Liver (tissue), 9 donors: ENCODE results near the gene SEZ6. TPM values are rescaled to one million over a fixed set of nuclear protein-coding genes. Genes with fewer than 3 reads are reported as not detected.

Experiments
- DNase-seq: peaks from one replicate; pipeline ENCODE4 v3.0.0-alpha.2; 2017; ENCODE audit warnings: low spot score
- H3K27ac ChIP-seq, 2 donors: one replicate each; pipeline ENCODE4 v1.7.0; 2013; ENCODE audit warnings: inconsistent platforms in 2 of 2, low read length in 2 of 2, control low read depth in 1 of 2, low read depth in 1 of 2, mild to moderate bottlenecking in 1 of 2
- H3K27me3 ChIP-seq, 4 donors: one replicate each; pipeline versions ENCODE4 v1.6.1 to v1.7.0; 2013; ENCODE audit warnings: low read length in 3 of 4, inconsistent platforms in 1 of 4, mild to moderate bottlenecking in 1 of 4, moderate library complexity in 1 of 4; ENCODE audit not compliant: control insufficient read depth in 4 of 4, insufficient read depth in 4 of 4
- H3K36me3 ChIP-seq, 4 donors: one replicate each; pipeline versions ENCODE4 v1.6.1 to v1.7.0; 2013; ENCODE audit warnings: low read length in 3 of 4, mild to moderate bottlenecking in 3 of 4, low read depth in 1 of 4, moderate library complexity in 1 of 4; ENCODE audit not compliant: control insufficient read depth in 4 of 4, insufficient read depth in 3 of 4
- H3K4me1 ChIP-seq, 4 donors: one replicate each; pipeline versions ENCODE4 v1.6.1 to v1.7.0; 2013; ENCODE audit warnings: low read length in 3 of 4, mild to moderate bottlenecking in 3 of 4, moderate library complexity in 1 of 4; ENCODE audit not compliant: control insufficient read depth in 4 of 4, insufficient read depth in 4 of 4
- H3K4me3 ChIP-seq, 3 donors: one replicate each; pipeline versions ENCODE4 v1.6.1 to v1.7.0; 2013; ENCODE audit warnings: low read length in 3 of 3, control low read depth in 1 of 3, low read depth in 1 of 3, mild to moderate bottlenecking in 1 of 3
- H3K9ac ChIP-seq, 2 donors: one replicate each; pipeline ENCODE4 v1.7.0; 2013; ENCODE audit warnings: low read length in 2 of 2, mild to moderate bottlenecking in 2 of 2, moderate library complexity in 2 of 2, control low read depth in 1 of 2, low read depth in 1 of 2
- H3K9me3 ChIP-seq, 4 donors: one replicate each; pipeline versions ENCODE4 v1.6.1 to v1.7.0; 2013; ENCODE audit warnings: low read length in 3 of 4; ENCODE audit not compliant: control insufficient read depth in 4 of 4
- ATF3 ChIP-seq: IDR thresholded peaks from 2 replicates; pipeline ENCODE4 v1.6.1; 2016; ENCODE audit warnings: antibody characterized with exemption
- EGR1 ChIP-seq, 2 donors: IDR thresholded peaks; 2 replicates each; pipeline ENCODE4 v1.6.1; 2016 to 2018; ENCODE audit warnings: antibody characterized with exemption in 2 of 2, low read depth in 2 of 2
- FOXA2 ChIP-seq: IDR thresholded peaks from 2 replicates; pipeline ENCODE4 v1.6.1; 2016; ENCODE audit warnings: antibody characterized with exemption
- GABPA ChIP-seq, 2 donors: IDR thresholded peaks in 1 of 2; conservative IDR thresholded peaks in 1 of 2; 2 replicates each; pipeline ENCODE4 v1.6.1; 2016; ENCODE audit warnings: antibody characterized with exemption in 2 of 2, mild to moderate bottlenecking in 1 of 2, moderate library complexity in 1 of 2
- HNF4A ChIP-seq, 2 donors: conservative IDR thresholded peaks; 2 replicates each; pipeline ENCODE4 v1.6.1; 2016; ENCODE audit warnings: antibody characterized with exemption in 2 of 2, mild to moderate bottlenecking in 2 of 2
- HNF4G ChIP-seq: IDR thresholded peaks from 2 replicates; pipeline ENCODE4 v1.6.1; 2016; ENCODE audit warnings: antibody characterized with exemption
- JUND ChIP-seq, 2 donors: IDR thresholded peaks; 2 replicates each; pipeline ENCODE4 v1.6.1; 2016; ENCODE audit warnings: antibody characterized with exemption in 2 of 2
- MAX ChIP-seq: IDR thresholded peaks from 2 replicates; pipeline ENCODE4 v1.6.1; 2016; ENCODE audit warnings: antibody characterized with exemption
- RAD21 ChIP-seq, 2 donors: IDR thresholded peaks; 2 replicates each; pipeline ENCODE4 v1.6.1; 2016; ENCODE audit warnings: antibody characterized with exemption in 2 of 2, mild to moderate bottlenecking in 2 of 2
- REST ChIP-seq: IDR thresholded peaks from 2 replicates; pipeline ENCODE4 v1.6.1; 2016; ENCODE audit warnings: antibody characterized with exemption, mild to moderate bottlenecking
- RXRA ChIP-seq, 2 donors: IDR thresholded peaks; 2 replicates each; pipeline ENCODE4 v1.6.1; 2017 to 2018; ENCODE audit warnings: antibody characterized with exemption in 2 of 2, mild to moderate bottlenecking in 1 of 2
- SP1 ChIP-seq: IDR thresholded peaks from 2 replicates; pipeline ENCODE4 v1.6.1; 2018; ENCODE audit warnings: antibody characterized with exemption, mild to moderate bottlenecking
- TAF1 ChIP-seq: conservative IDR thresholded peaks from 2 replicates; pipeline ENCODE4 v1.6.1; 2016; ENCODE audit warnings: antibody characterized with exemption, mild to moderate bottlenecking
- YY1 ChIP-seq: IDR thresholded peaks from 2 replicates; pipeline ENCODE4 v1.6.1; 2016; ENCODE audit warnings: antibody characterized with exemption, mild to moderate bottlenecking
- ZBTB33 ChIP-seq: IDR thresholded peaks from 2 replicates; pipeline ENCODE4 v1.6.1; 2016; ENCODE audit warnings: antibody characterized with exemption
- WGBS: extraction: QIAGEN DNeasy Blood & Tissue Kit; methylation state at CpG from one replicate; pipeline ENCODE4 v1.1.7; 2013; 5-methylcytosine and 5-hydroxymethylcytosine counted together
- polyA plus RNA-seq, 2 donors: library from polyadenylated mRNA; stranded (reverse) in 1 of 2; unstranded in 1 of 2; fragments of 200-250 nt in 1 of 2; fragments of >200 nt in 1 of 2; fragmentation: Nextera tagmentation in 1 of 2; extraction: Ambion mirVana in 1 of 2; gene quantifications; one replicate each; pipeline versions ENCODE4 v1.2.1 to v1.2.3, GENCODE V29; 2013 to 2015
- total RNA-seq, 2 donors: library from RNA; depleted of rRNA; stranded (reverse); fragments of >200 nt; gene quantifications; one replicate each; pipeline ENCODE4 v1.2.3, GENCODE V29; 2014
- TF ChIP-seq, protein P1 (sequence below): fragments of 150-350 bp; IDR thresholded peaks from 2 replicates; pipeline ENCODE4 v1.5.1; 2017; ENCODE audit warnings: improper control_type of control experiment, low read depth, low read length; ENCODE audit not compliant: missing input control
- donor health status: healthy.
- donor health status: healthy.
- donor health status: healthy.
- donor health status: healthy.
- donor health status: healthy.

Gene SEZ6
- total and polyA plus RNA-seq, 4 donors: 0.39 TPM; not detected in 3

- Histone ChIP-seq H3K27ac (no peak overlapping the region), H3K4me3 (no peak overlapping the region), H3K9me3 (no peaks in the 10 kb centered on the region), H3K36me3 (no peaks in the 10 kb centered on the region), H3K27me3 (no peaks in the 10 kb centered on the region), H3K9ac (no peak overlapping the region), H3K4me1 (peaks cover 4 to 28% (median 20%) of the 10 kb centered on the region in 4 donors)
- no peak for DNase-seq
- no peak for TF ChIP-seq FOXA2
- TF ChIP-seq ATF3: no peak
- TF ChIP-seq HNF4A (conservative IDR thresholded peaks at IDR 0.05): no peak
- TF ChIP-seq TAF1: no peak
- TF ChIP-seq RAD21 (IDR thresholded peaks at IDR 0.05): no peak
- TF ChIP-seq YY1: no peak
- no peak for TF ChIP-seq EGR1 (IDR thresholded peaks at IDR 0.05; ENCODE audit: low read depth in 2 of 2)
- no peak for TF ChIP-seq REST
- TF ChIP-seq JUND (IDR thresholded peaks at IDR 0.05): no peak
- TF ChIP-seq MAX: no peak
- no peak for TF ChIP-seq HNF4G
- no peak for TF ChIP-seq SP1
- no peak for TF ChIP-seq RXRA (IDR thresholded peaks at IDR 0.05)
- WGBS: 75% methylated on average over 7 of the region's 7 CpGs
Observed at GRCh38 chr17:28967221-28968135, 38.4 kb downstream of the SEZ6 start.

- TF ChIP-seq ATF3 (no peak), YY1 (no peak), REST (no peak), MAX (no peak), ZBTB33 (no peak), GABPA (IDR thresholded peaks at IDR 0.05 in 1 of 2, conservative IDR thresholded peaks at IDR 0.05 in 1 of 2) (no peak), SP1 (no peak)
- TF ChIP-seq, protein P1, sequence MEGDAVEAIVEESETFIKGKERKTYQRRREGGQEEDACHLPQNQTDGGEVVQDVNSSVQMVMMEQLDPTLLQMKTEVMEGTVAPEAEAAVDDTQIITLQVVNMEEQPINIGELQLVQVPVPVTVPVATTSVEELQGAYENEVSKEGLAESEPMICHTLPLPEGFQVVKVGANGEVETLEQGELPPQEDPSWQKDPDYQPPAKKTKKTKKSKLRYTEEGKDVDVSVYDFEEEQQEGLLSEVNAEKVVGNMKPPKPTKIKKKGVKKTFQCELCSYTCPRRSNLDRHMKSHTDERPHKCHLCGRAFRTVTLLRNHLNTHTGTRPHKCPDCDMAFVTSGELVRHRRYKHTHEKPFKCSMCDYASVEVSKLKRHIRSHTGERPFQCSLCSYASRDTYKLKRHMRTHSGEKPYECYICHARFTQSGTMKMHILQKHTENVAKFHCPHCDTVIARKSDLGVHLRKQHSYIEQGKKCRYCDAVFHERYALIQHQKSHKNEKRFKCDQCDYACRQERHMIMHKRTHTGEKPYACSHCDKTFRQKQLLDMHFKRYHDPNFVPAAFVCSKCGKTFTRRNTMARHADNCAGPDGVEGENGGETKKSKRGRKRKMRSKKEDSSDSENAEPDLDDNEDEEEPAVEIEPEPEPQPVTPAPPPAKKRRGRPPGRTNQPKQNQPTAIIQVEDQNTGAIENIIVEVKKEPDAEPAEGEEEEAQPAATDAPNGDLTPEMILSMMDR: no peak
- peaks cover 0 to 9% (median 1%) of the 10 kb centered on the region in 4 donors for H3K4me1 ChIP-seq
- WGBS: 65% methylated on average over 8 of the region's 8 CpGs
- no peak overlapping the region for H3K9ac ChIP-seq
- no peak overlapping the region for H3K27ac ChIP-seq
- no peaks in the 10 kb centered on the region for H3K27me3 ChIP-seq
- no peaks in the 10 kb centered on the region for H3K9me3 ChIP-seq
- no peaks in the 10 kb centered on the region for H3K36me3 ChIP-seq
- H3K4me3 ChIP-seq: no peak overlapping the region
- DNase-seq: no peak
Observed at GRCh38 chr17:28963841-28964240, 42.0 kb downstream of the SEZ6 start.
